ENCODE measurements around the gene TCF4. TPM values are rescaled to one million over a fixed set of nuclear protein-coding genes. Genes with fewer than 3 reads are reported as not detected.

The TCF4 gene
- total RNA-seq, 1 donor = 84.6 TPM

- H3K4me3 ChIP-seq (ENCODE audit: low read depth, low read length) = no peak overlapping the region
- no peak for TF ChIP-seq CTCF (IDR thresholded peaks at IDR 0.05; ENCODE audit: insufficient read depth, low read depth, low read length)
- no peak for DNase-seq (ENCODE audit: low read depth)
Observed at GRCh38 chr18:55524353-55525073, 63.5 kb downstream of the TCF4 start.

- DNase-seq (ENCODE audit: low read depth) = no peak
- no peak for TF ChIP-seq CTCF (IDR thresholded peaks at IDR 0.05; ENCODE audit: insufficient read depth, low read depth, low read length)
- H3K4me3 ChIP-seq (ENCODE audit: low read depth, low read length) = no peak overlapping the region
Observed at GRCh38 chr18:55523001-55523400, 65.0 kb downstream of the TCF4 start.

GRCh38 chr18:55522011-55522410, 66.0 kb downstream of the TCF4 start:
- peak; percentile 48 for TF ChIP-seq CTCF (IDR thresholded peaks at IDR 0.05; ENCODE audit: insufficient read depth, low read depth, low read length)
- peak; percentile 30 for DNase-seq (ENCODE audit: low read depth)
- no peak overlapping the region for H3K4me3 ChIP-seq (ENCODE audit: low read depth, low read length)

DNA sequence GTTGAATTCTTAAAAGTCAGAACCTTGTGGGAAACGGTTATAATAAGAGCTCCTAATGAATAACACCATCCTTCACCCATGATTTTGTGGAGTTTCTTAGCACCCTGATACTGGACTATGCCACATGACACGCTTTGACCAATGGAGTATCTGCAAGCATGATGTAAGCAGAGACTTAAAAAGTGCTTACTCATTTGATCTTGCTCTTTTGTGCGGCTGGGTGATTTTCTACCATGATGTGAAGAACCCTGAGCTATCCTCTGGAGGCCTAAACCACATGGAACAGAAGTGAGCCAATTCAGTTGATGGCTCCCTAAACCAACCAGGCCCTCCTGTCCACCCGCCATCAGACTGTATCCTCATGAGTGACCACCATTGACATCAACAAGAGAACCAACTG, 70.9 kb downstream of the TCF4 start:
- DNase-seq (ENCODE audit: low read depth) = no peak

DNA sequence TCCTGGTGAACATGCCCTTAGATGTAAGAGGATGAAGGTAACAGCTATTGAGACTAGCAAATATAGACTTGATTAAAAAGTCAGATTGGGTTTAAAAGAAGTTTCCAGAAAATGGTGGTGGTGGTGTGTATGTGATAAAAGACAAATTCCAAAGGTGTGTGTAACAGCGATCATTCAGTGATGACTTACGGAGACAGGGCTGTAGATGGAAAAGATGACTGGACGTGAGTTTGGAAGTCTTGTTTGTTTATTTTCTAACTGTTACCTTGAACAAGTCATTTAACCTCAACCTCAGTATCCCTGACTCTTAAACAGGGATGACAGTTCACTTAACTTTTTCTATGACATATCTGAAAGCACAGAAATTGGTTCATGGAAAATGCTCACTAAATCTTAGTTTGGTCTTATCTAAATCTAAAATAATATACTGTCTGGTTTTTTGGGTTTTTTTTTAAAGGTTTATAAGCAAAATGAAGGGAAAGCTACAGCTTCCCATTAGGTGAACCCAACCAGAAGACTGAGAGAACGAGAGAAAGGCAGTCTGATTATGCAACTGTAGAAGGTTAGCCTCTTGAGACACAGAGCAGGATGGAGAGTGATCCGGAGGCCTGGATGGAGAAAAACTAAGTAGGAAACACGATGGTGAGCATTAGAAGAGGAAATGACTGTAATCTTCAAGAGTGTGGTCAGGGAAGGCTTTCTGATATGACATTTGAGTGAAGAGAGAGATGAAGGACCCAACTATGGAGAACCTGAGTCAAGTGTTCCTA, 71.9 kb downstream of the TCF4 start:
- no peak for DNase-seq (ENCODE audit: low read depth)
- TF ChIP-seq CTCF (IDR thresholded peaks at IDR 0.05; ENCODE audit: insufficient read depth, low read depth, low read length) = no peak
- no peak overlapping the region for H3K4me3 ChIP-seq (ENCODE audit: low read depth, low read length)

More for the DNA sequence above, 70.9 kb downstream of the TCF4 start:
- no peak for TF ChIP-seq CTCF (IDR thresholded peaks at IDR 0.05; ENCODE audit: insufficient read depth, low read depth, low read length)
- no peak overlapping the region for H3K4me3 ChIP-seq (ENCODE audit: low read depth, low read length)

- DNase-seq (ENCODE audit: low read depth) = no peak
- TF ChIP-seq CTCF (IDR thresholded peaks at IDR 0.05; ENCODE audit: insufficient read depth, low read depth, low read length) = no peak
- H3K4me3 ChIP-seq (ENCODE audit: low read depth, low read length) = no peak overlapping the region
Observed at GRCh38 chr18:55515214-55515613, 72.8 kb downstream of the TCF4 start.
